GM15510 (cell line): ENCODE data around the gene CREBRF.
A peak's percentile ranks its signal among the peaks of the same experiment; 100 is the strongest.

Experiments used
- POLR2A ChIP-seq: IDR thresholded peaks from 3 replicates; pipeline ENCODE4 v1.6.1; 2011; ENCODE audit warnings: borderline replicate concordance; ENCODE audit not compliant: insufficient read length; ENCODE audit errors: extremely low read depth

Gene CREBRF

GRCh38 chr5:173103411-173103810 is 47.3 kb downstream of the CREBRF start:
- TF ChIP-seq POLR2A: no peak

GRCh38 chr5:173108914-173109313 is 52.8 kb downstream of the CREBRF start:
- no peak for TF ChIP-seq POLR2A

DNA sequence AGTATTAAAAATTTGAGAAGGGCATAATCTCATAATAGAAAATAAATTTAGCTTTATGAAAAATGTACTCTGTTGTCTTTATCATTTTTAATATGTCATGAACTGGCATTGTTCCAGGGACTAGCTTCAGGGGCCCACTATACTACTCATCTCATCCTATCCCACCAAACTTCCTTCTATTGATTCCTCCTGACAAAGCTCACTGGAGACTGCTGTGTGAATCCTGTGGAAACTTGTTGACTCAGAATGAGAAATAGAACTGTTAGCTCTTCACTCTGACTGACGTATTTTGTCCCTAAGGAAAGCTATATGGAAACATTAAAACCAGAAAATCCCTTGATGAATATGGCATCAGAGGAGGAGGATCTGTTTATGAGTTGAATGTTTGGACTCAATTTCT is 58.4 kb downstream of the CREBRF start:
- no peak for TF ChIP-seq POLR2A

GRCh38 chr5:173119719-173120118 is 63.6 kb downstream of the CREBRF start:
- TF ChIP-seq POLR2A: no peak

GRCh38 chr5:173123416-173123815 is 67.3 kb downstream of the CREBRF start:
- TF ChIP-seq POLR2A: no peak

DNA sequence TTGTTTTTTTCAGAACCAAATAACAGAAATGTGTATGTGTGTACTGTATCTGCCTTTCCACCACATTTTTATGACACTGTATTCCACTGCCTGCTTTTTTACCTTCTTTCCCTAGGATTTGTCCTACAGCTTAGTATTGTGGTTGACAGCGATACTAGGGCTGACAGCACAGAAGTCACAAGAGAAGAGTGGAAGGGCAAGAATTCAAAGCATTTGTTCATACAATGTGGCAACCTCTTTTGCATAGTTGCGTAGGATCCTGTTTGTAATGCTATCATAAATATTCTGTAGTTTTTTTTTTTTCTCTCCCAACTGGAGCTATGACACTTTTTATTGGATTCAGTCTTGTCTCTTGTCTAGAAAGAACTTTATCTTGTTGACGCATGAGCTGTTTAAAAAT is 82.6 kb downstream of the CREBRF start:
- no peak for TF ChIP-seq POLR2A

GRCh38 chr5:173139631-173140030 is 83.5 kb downstream of the CREBRF start:
- TF ChIP-seq POLR2A: no peak

GRCh38 chr5:173140769-173141168 is 84.6 kb downstream of the CREBRF start:
- no peak for TF ChIP-seq POLR2A

GRCh38 chr5:173143567-173143966 is 87.4 kb downstream of the CREBRF start:
- TF ChIP-seq POLR2A: no peak

DNA sequence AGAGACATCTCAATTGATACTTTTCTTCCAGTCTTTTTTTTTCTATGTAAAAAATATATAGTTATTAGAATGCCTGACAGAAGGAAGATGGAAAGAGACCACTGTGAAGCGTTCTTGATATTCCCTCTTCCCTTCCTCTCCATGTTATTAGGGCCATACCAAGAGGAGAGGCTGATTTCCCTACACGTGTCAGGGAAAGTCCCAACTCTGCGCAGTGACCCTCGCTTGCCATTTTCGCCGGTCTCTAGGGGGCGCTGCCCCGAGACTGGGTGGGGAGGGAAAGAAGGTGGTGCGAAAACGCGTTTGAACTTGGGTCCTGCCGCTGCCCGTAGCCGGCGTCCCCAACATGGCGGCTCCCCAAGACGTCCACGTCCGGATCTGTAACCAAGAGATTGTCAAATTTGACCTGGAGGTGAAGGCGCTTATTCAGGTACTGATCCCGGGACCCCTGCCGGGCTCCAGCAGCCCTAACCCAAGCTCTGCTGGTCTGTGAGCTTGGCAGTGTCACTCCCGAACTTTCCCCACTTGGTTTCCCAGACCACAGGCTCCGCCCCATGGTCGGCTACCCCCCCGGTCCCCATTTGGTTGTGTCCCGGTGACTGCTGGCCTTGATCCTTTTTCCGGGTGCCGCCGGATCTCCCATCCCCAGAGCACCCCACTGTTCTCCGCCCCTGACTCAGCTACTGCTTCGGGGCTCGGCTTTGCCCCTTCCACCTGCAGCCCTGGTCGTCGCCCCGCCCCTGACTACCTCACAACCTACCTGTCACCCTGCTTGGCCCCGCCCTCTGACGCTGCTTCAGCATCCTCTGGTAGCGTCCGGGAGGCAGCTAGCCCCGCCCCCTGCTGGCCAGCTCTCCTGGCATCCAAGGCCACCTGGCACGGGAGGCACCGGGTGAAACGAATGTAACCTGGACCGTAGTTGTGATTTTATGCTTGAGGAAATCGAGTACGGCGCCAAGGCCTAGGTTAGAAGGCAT is 88.3 kb downstream of the CREBRF start, which contains the start of gene BNIP1:
TSS of gene BNIP1 (plus strand) at position 332 of the 977 bp plus-strand sequence. CDS start at position 347, 15 bp downstream.
- TF ChIP-seq POLR2A: peak; percentile 70

- TF ChIP-seq POLR2A: no peak
These were observed 92.2 kb downstream of the CREBRF start for GRCh38 chr5:173148354-173148753.

- TF ChIP-seq POLR2A: no peak
These were observed 96.4 kb downstream of the CREBRF start for GRCh38 chr5:173152547-173152946.

- no peak for TF ChIP-seq POLR2A
These were observed 97.7 kb downstream of the CREBRF start for GRCh38 chr5:173153842-173154241.

- no peak for TF ChIP-seq POLR2A
These were observed 99.8 kb downstream of the CREBRF start for GRCh38 chr5:173155912-173156311.

GRCh38 chr5:173158366-173158765 is 102.2 kb downstream of the CREBRF start:
- no peak for TF ChIP-seq POLR2A

GRCh38 chr5:173159256-173159655 is 103.1 kb downstream of the CREBRF start:
- TF ChIP-seq POLR2A: no peak
